Rectal smooth muscle tissue (tissue), 1 donor: ENCODE results near the gene SLIT2.

Experiments used
- H3K27ac ChIP-seq: one replicate; pipeline ENCODE4 v1.7.0; 2013; ENCODE audit warnings: low read depth, low read length, inconsistent platforms
- H3K27me3 ChIP-seq: one replicate; pipeline ENCODE4 v1.7.0; 2013; ENCODE audit warnings: low read length; ENCODE audit not compliant: control insufficient read depth, insufficient read depth
- H3K36me3 ChIP-seq: one replicate; pipeline ENCODE4 v1.7.0; 2013; ENCODE audit warnings: low read length; ENCODE audit not compliant: control insufficient read depth, insufficient read depth
- H3K4me1 ChIP-seq: one replicate; pipeline ENCODE4 v1.7.0; 2013; ENCODE audit warnings: low read length; ENCODE audit not compliant: control insufficient read depth, insufficient read depth
- H3K4me3 ChIP-seq: one replicate; pipeline ENCODE4 v1.7.0; 2013; ENCODE audit warnings: low read length
- H3K9ac ChIP-seq: one replicate; pipeline ENCODE4 v1.7.0; 2013; ENCODE audit warnings: low read length

The SLIT2 gene

GRCh38 chr4:20253735-20254409, 2.2 kb downstream of the SLIT2 start:
- no peaks in the 10 kb centered on the region for H3K36me3 ChIP-seq
- H3K9ac ChIP-seq: no peak overlapping the region
- H3K27ac ChIP-seq: no peak overlapping the region
- H3K27me3 ChIP-seq: no peaks in the 10 kb centered on the region
- H3K4me1 ChIP-seq: peaks cover 2% of the 10 kb centered on the region
- peak overlapping the region; percentile 85 for H3K4me3 ChIP-seq

GRCh38 chr4:20254511-20255250, 3.0 kb downstream of the SLIT2 start:
- no peaks in the 10 kb centered on the region for H3K36me3 ChIP-seq
- H3K27me3 ChIP-seq: no peaks in the 10 kb centered on the region
- H3K27ac ChIP-seq: peak overlapping the region; percentile 37

GRCh38 chr4:20255251-20255586, 3.5 kb downstream of the SLIT2 start:
- Histone ChIP-seq H3K4me3 (peak overlapping the region; percentile 85), H3K27me3 (no peaks in the 10 kb centered on the region), H3K4me1 (peaks cover 6% of the 10 kb centered on the region), H3K9ac (no peak overlapping the region), H3K27ac (no peak overlapping the region), H3K36me3 (no peaks in the 10 kb centered on the region)

More at GRCh38 chr4:20254511-20255250, 3.0 kb downstream of the SLIT2 start:
- Histone ChIP-seq H3K4me1 (peaks cover 4% of the 10 kb centered on the region), H3K9ac (no peak overlapping the region), H3K4me3 (peak overlapping the region; percentile 85)

GRCh38 chr4:20255823-20256222, 4.1 kb downstream of the SLIT2 start:
- Histone ChIP-seq H3K9ac (no peak overlapping the region), H3K27ac (no peak overlapping the region), H3K4me3 (no peak overlapping the region), H3K27me3 (no peaks in the 10 kb centered on the region), H3K4me1 (peaks cover 6% of the 10 kb centered on the region), H3K36me3 (no peaks in the 10 kb centered on the region)

GRCh38 chr4:20256381-20256881, 4.7 kb downstream of the SLIT2 start:
- Histone ChIP-seq H3K27me3 (no peaks in the 10 kb centered on the region), H3K9ac (no peak overlapping the region), H3K36me3 (no peaks in the 10 kb centered on the region), H3K27ac (no peak overlapping the region), H3K4me1 (peaks cover 6% of the 10 kb centered on the region), H3K4me3 (no peak overlapping the region)

GRCh38 chr4:20259707-20260106, 8.0 kb downstream of the SLIT2 start:
- Histone ChIP-seq H3K27me3 (no peaks in the 10 kb centered on the region), H3K4me3 (no peak overlapping the region), H3K27ac (no peak overlapping the region), H3K9ac (no peak overlapping the region), H3K36me3 (no peaks in the 10 kb centered on the region), H3K4me1 (peaks cover 6% of the 10 kb centered on the region)

GRCh38 chr4:20260821-20261220, 9.1 kb downstream of the SLIT2 start:
- Histone ChIP-seq H3K36me3 (no peaks in the 10 kb centered on the region), H3K27ac (no peak overlapping the region), H3K27me3 (no peaks in the 10 kb centered on the region), H3K4me1 (peaks cover 3% of the 10 kb centered on the region), H3K9ac (no peak overlapping the region), H3K4me3 (no peak overlapping the region)

- Histone ChIP-seq H3K4me1 (peaks cover 3% of the 10 kb centered on the region), H3K27ac (no peak overlapping the region), H3K9ac (no peak overlapping the region), H3K4me3 (no peak overlapping the region), H3K36me3 (no peaks in the 10 kb centered on the region), H3K27me3 (no peaks in the 10 kb centered on the region)
Observed at GRCh38 chr4:20262221-20262620, 10.5 kb downstream of the SLIT2 start.

GRCh38 chr4:20264688-20265087, 13.0 kb downstream of the SLIT2 start:
- H3K9ac ChIP-seq: no peak overlapping the region
- no peaks in the 10 kb centered on the region for H3K27me3 ChIP-seq
- H3K27ac ChIP-seq: no peak overlapping the region
- H3K36me3 ChIP-seq: no peaks in the 10 kb centered on the region
- H3K4me3 ChIP-seq: no peak overlapping the region
- peaks cover 1% of the 10 kb centered on the region for H3K4me1 ChIP-seq

- Histone ChIP-seq H3K4me3 (no peak overlapping the region), H3K4me1 (no peaks in the 10 kb centered on the region), H3K27ac (no peak overlapping the region)
Observed at GRCh38 chr4:20265726-20266125, 14.0 kb downstream of the SLIT2 start.

GRCh38 chr4:20266215-20267082, 14.7 kb downstream of the SLIT2 start:
- Histone ChIP-seq H3K27ac (peak overlapping the region; percentile 9), H3K36me3 (no peaks in the 10 kb centered on the region), H3K9ac (no peak overlapping the region), H3K27me3 (no peaks in the 10 kb centered on the region), H3K4me3 (no peak overlapping the region), H3K4me1 (no peaks in the 10 kb centered on the region)

More at GRCh38 chr4:20265726-20266125, 14.0 kb downstream of the SLIT2 start:
- Histone ChIP-seq H3K27me3 (no peaks in the 10 kb centered on the region), H3K9ac (no peak overlapping the region), H3K36me3 (no peaks in the 10 kb centered on the region)

GRCh38 chr4:20268028-20268427, 16.3 kb downstream of the SLIT2 start:
- H3K36me3 ChIP-seq: no peaks in the 10 kb centered on the region
- H3K4me3 ChIP-seq: no peak overlapping the region

More at GRCh38 chr4:20268028-20268427, 16.3 kb downstream of the SLIT2 start:
- Histone ChIP-seq H3K9ac (no peak overlapping the region), H3K4me1 (no peaks in the 10 kb centered on the region), H3K27me3 (no peaks in the 10 kb centered on the region), H3K27ac (no peak overlapping the region)
